Ascending aorta (tissue), 2 donors: ENCODE results near the gene INSYN2B. TPM values are rescaled to one million over a fixed set of nuclear protein-coding genes. Genes with fewer than 3 reads are reported as not detected.

Experiments
- DNase-seq, 2 donors: peaks; one replicate each; pipeline ENCODE4 v3.0.0-alpha.2; 2019; ENCODE audit warnings: low spot score in 2 of 2
- H3K27ac ChIP-seq, 2 donors: fragments of 200-600 bp; sonication (generic); one replicate each; pipeline ENCODE4 v1.5.1; 2016 to 2017; ENCODE audit warnings: mild to moderate bottlenecking in 1 of 2
- H3K27me3 ChIP-seq: fragments of 200-600 bp; sonication (generic); one replicate; pipeline ENCODE4 v1.5.1; 2017
- H3K36me3 ChIP-seq, 2 donors: fragments of 200-600 bp; sonication (generic); one replicate each; pipeline ENCODE4 v1.5.1; 2016
- H3K4me1 ChIP-seq, 2 donors: fragments of 200-600 bp; sonication (generic); one replicate each; pipeline ENCODE4 v1.5.1; 2016 to 2017; ENCODE audit warnings: mild to moderate bottlenecking in 1 of 2
- H3K4me3 ChIP-seq, 2 donors: fragments of 200-600 bp; sonication (generic); one replicate each; pipeline ENCODE4 v1.5.1; 2016 to 2017; ENCODE audit warnings: mild to moderate bottlenecking in 1 of 2
- H3K9me3 ChIP-seq, 2 donors: fragments of 200-600 bp; sonication (generic); one replicate each; pipeline ENCODE4 v1.5.1; 2016
- intact Hi-C: fragments of 100-400 bp; cut with DNase I; formaldehyde crosslinking; loops from one replicate; pipeline ENCODE4 v1.15.1; 2023
- total RNA-seq: library from RNA; depleted of rRNA; stranded (reverse); fragments of >200 nt; gene quantifications from one replicate; pipeline ENCODE4 v1.1.0, GENCODE V29; 2016
- TF ChIP-seq, protein P1 (sequence below), 3 experiments: fragments of 200-600 bp in 2 of 3; fragments of 450-650 bp in 1 of 3; sonication (generic) in 2 of 3; IDR thresholded peaks; one replicate each; pipeline ENCODE4 v1.5.1; 2016 to 2019; ENCODE audit warnings: antibody characterized with exemption in 3 of 3, mild to moderate bottlenecking in 1 of 3, moderate library complexity in 1 of 3

Gene INSYN2B
- total RNA-seq, 1 donor from 2014 or later, result not detected

DNA sequence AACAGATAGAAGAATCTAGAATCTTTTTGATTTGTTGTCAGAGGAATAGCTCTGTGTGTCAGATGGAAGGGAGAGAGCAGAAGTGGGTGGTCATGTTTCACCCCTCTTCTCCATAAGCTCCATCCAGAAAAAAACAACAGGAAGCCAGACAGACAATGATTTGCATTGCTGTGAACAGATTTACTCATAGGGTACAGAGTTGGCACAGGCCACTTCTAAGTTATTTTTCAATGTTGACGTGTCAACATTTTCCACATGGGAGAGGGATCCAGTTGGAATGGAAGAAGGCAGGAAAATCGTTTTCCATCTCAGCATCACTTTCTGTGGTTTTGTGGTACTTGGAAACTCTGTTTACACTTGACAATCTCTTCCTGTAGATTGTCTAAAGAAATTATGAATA, 86.7 kb downstream of the INSYN2B start:
- Histone ChIP-seq H3K4me1 (no peaks in the 10 kb centered on the region), H3K27ac (no peak overlapping the region), H3K27me3 (no peaks in the 10 kb centered on the region), H3K4me3 (no peak overlapping the region), H3K9me3 (no peaks in the 10 kb centered on the region), H3K36me3 (no peaks in the 10 kb centered on the region)
- intact Hi-C loops, result no loop called here
- no peak for DNase-seq
- TF ChIP-seq, protein P1, sequence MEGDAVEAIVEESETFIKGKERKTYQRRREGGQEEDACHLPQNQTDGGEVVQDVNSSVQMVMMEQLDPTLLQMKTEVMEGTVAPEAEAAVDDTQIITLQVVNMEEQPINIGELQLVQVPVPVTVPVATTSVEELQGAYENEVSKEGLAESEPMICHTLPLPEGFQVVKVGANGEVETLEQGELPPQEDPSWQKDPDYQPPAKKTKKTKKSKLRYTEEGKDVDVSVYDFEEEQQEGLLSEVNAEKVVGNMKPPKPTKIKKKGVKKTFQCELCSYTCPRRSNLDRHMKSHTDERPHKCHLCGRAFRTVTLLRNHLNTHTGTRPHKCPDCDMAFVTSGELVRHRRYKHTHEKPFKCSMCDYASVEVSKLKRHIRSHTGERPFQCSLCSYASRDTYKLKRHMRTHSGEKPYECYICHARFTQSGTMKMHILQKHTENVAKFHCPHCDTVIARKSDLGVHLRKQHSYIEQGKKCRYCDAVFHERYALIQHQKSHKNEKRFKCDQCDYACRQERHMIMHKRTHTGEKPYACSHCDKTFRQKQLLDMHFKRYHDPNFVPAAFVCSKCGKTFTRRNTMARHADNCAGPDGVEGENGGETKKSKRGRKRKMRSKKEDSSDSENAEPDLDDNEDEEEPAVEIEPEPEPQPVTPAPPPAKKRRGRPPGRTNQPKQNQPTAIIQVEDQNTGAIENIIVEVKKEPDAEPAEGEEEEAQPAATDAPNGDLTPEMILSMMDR (IDR thresholded peaks at IDR 0.05), result no peak

DNA sequence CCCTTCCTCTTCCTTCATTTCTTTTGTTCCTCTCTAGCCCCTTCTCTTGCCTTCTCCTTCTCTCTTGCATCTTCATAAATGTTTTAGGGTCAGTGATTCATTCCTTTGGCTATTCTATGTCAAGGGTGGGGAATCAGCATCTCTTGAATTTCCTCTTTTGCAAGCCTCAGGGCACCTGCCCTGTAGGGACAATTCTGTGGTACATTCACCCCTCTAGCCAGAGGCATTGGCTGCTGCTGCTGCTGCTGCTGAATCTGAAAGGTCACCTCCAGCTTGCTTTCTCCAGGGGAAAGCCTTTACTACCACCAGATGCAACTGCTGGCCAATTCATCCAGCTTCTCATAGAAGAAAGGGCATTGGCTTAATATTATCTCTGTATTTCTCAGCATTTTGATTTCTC, 87.3 kb downstream of the INSYN2B start:
- Histone ChIP-seq H3K9me3 (no peaks in the 10 kb centered on the region), H3K4me3 (no peak overlapping the region), H3K36me3 (no peaks in the 10 kb centered on the region), H3K4me1 (no peaks in the 10 kb centered on the region), H3K27ac (no peak overlapping the region), H3K27me3 (no peaks in the 10 kb centered on the region)
- no peak for DNase-seq
- intact Hi-C loops, result no loop called here
- TF ChIP-seq, protein P1 (IDR thresholded peaks at IDR 0.05), result no peak

DNA sequence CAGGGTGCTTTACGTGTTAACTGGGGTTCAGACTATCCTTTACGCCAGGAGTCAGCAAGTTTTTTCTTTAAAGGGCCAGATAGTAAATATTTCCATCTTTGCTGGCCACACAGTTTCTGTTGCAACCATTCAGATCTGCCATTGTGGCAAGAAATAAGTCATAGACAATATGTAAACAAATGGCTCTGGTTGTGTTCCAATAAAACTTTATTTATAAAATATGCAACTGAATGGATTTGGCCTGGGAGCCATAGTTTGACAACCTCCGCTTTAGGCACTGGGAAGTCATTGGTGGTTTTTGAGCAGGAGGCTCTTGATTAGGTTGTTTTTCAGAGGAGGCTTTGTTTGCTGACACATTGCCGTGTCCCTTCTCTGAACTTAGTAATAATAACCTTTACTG, 90.7 kb downstream of the INSYN2B start:
- no peaks in the 10 kb centered on the region for H3K27me3 ChIP-seq
- H3K36me3 ChIP-seq, result no peaks in the 10 kb centered on the region
- intact Hi-C loops, result no loop called here
- H3K4me3 ChIP-seq, result no peak overlapping the region
- no peaks in the 10 kb centered on the region for H3K9me3 ChIP-seq
- DNase-seq, result no peak
- no peak overlapping the region for H3K27ac ChIP-seq
- TF ChIP-seq, protein P1 (IDR thresholded peaks at IDR 0.05), result no peak
- H3K4me1 ChIP-seq, result no peaks in the 10 kb centered on the region

DNA sequence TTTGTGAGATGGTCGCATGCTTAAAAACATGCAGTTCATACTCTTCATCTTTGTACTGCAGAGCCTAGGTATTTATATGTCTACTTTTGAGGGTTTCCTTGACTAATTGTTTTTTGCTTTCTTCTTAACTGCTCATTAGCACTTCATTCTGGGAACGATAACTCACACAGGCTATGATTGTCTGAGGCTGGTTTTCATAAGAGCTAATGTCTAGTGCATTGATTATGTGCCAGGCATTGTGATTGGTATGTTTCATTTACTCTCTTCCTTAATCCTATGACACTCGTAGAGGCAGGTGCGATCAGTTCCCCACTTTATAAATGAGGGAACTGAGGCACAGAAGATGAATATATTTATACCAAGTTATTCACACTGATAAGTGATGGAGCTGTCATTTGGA, 93.6 kb downstream of the INSYN2B start:
- TF ChIP-seq, protein P1 (IDR thresholded peaks at IDR 0.05), result no peak
- no peak for DNase-seq
- no peaks in the 10 kb centered on the region for H3K4me1 ChIP-seq
- no peak overlapping the region for H3K27ac ChIP-seq
- H3K36me3 ChIP-seq, result no peaks in the 10 kb centered on the region
- intact Hi-C loops, result no loop called here
- no peaks in the 10 kb centered on the region for H3K27me3 ChIP-seq
- H3K9me3 ChIP-seq, result no peaks in the 10 kb centered on the region
- H3K4me3 ChIP-seq, result no peak overlapping the region

DNA sequence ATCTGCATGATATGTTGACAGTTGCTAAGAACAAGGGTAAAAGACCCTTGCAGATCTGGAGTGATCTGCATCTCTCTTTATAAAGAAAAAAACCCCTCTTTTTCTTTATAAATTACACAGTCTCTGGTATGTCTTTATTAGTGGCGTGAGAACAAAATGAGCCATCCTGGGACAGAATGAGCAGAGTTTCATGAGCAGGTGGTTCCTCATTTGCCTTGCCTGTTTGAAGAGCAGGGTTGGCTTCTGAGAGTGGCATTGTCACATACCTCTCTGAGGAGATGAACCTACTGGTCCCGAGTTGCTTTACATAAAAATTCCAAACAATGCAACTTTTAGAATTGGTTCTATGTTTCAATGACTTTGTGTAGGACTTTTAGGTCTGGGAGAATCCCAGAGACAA, 94.3 kb downstream of the INSYN2B start:
- intact Hi-C loops, result no loop called here
- H3K36me3 ChIP-seq, result no peaks in the 10 kb centered on the region
- H3K9me3 ChIP-seq, result no peaks in the 10 kb centered on the region
- H3K27me3 ChIP-seq, result no peaks in the 10 kb centered on the region
- DNase-seq, result no peak
- no peak overlapping the region for H3K27ac ChIP-seq
- H3K4me1 ChIP-seq, result no peaks in the 10 kb centered on the region
- TF ChIP-seq, protein P1 (IDR thresholded peaks at IDR 0.05), result no peak
- no peak overlapping the region for H3K4me3 ChIP-seq

DNA sequence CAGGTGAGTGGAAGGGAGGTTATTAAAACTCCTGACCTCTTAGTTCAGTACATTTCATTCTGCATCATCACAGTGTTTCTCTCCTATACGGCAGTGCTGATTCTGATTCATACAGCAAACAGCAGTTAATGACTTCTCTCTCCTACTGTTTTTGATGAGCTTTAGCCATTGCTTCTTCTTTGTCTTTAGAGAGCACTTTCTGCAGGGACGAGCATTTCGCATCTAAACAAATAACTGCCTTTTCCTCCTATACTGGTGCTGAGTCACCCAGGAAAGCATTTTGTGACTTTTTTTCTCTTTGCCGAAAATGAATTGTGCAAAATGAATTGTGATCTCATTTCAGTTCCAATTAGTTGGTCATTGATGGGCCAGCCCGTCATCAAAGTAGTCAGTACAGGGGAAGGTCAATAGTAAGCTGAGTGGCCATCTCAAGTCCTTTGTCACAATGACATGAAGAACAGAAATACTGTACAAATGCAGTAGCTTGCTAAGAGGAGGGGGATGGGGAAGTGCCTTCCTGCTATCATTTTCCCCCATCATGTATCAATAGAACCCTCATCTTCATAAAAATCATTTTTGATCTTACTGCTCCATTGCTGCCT, 98.5 kb downstream of the INSYN2B start:
- no peak for DNase-seq
- no peaks in the 10 kb centered on the region for H3K9me3 ChIP-seq
- TF ChIP-seq, protein P1 (IDR thresholded peaks at IDR 0.05), result no peak
- H3K36me3 ChIP-seq, result no peaks in the 10 kb centered on the region
- intact Hi-C loops, result no loop called here
- no peaks in the 10 kb centered on the region for H3K27me3 ChIP-seq
- no peaks in the 10 kb centered on the region for H3K4me1 ChIP-seq
- H3K27ac ChIP-seq, result no peak overlapping the region
- H3K4me3 ChIP-seq, result no peak overlapping the region
